ENCODE results near the gene MIPOL1.

The MIPOL1 gene

GRCh38 chr14:37597914-37598746, 400.4 kb downstream of the MIPOL1 start:
- no peak for DNase-seq (ENCODE audit: low read depth)

GRCh38 chr14:37598747-37599506, 401.2 kb downstream of the MIPOL1 start:
- no peak for DNase-seq (ENCODE audit: low read depth)

- no peak for DNase-seq (ENCODE audit: low read depth)
Measured at GRCh38 chr14:37599507-37600368, 402.0 kb downstream of the MIPOL1 start.

- no peak for DNase-seq (ENCODE audit: low read depth)
Measured at GRCh38 chr14:37600880-37601741, 403.4 kb downstream of the MIPOL1 start.

- no peak for DNase-seq (ENCODE audit: low read depth)
Measured at GRCh38 chr14:37601865-37602264, 404.1 kb downstream of the MIPOL1 start.

Measured in stimulated activated CD8-positive, alpha-beta memory T cell treated with anti-CD3 and anti-CD28 coated beads, Interleukin-12 subunit alpha, Interleukin-12 subunit beta, amount 100 ng/mL, for 1 hour (primary cell).